ENCODE measurements around the gene FGFR3. TPM values are rescaled to one million over a fixed set of nuclear protein-coding genes. Genes with fewer than 3 reads are reported as not detected.

FGFR3 gene
- total RNA-seq, 1 donor from 2014 or later: 1.0 TPM

DNA sequence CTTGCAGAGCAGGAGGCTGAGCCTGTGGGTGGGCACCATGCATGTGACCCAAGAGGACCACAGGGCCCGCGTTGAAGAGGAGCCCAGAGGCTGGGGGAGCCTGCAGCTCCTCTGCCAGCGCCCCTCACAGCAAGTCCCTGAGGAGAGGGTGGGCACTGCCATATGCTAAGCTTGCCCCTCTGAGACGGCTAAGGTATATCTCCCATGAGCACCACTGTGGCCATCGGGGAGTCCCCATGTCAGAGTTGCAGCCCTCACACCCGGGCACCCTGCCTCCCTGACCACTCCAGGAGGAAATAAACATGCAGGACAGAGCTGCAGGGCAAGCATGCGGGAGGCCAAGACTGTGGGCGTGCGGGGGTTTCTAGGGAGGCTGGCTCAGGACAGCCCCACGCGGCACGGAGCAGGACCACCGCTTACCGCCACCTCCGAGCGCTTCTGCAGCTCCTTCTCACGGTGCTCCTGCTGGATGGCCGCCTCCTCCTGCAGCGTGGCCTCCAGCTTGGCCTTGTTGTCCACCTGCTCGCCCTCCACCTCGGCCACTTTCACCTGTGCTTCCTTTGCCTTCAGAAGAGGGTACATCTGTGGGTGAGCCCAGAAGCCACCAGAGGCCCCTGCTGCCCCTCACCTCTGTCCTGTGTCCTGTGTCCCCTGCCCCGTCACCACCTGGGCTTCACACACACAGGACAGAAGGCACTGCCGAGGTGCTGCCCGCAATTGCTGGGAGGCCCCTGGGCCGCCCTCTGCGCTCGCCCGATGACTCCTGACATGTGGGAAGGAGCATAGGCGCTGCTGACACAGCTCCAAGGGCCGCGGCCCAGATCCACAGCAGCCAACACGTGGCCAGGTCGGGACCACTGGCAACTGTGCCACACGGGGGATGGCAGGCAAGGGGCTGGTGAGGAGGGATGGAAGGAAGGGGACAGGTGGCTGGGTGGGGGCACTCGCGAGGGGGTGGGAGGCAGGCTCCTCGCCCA lies 29.8 kb downstream of the FGFR3 start:
- Mint-ChIP-seq H3K36me3 (ENCODE audit: low read depth, unreplicated experiment) (peaks cover 36% of the 10 kb centered on the region), H3K27me3 (ENCODE audit: unreplicated experiment) (peaks cover 6% of the 10 kb centered on the region), H3K4me1 (ENCODE audit: unreplicated experiment) (peaks cover 4% of the 10 kb centered on the region), H3K9me3 (ENCODE audit: unreplicated experiment) (no peaks in the 10 kb centered on the region), H3K27ac (ENCODE audit: unreplicated experiment) (no peak overlapping the region), H3K4me3 (ENCODE audit: unreplicated experiment) (no peak overlapping the region)
- DNase-seq (ENCODE audit: low spot score): no peak
- TF ChIP-seq, protein P1, sequence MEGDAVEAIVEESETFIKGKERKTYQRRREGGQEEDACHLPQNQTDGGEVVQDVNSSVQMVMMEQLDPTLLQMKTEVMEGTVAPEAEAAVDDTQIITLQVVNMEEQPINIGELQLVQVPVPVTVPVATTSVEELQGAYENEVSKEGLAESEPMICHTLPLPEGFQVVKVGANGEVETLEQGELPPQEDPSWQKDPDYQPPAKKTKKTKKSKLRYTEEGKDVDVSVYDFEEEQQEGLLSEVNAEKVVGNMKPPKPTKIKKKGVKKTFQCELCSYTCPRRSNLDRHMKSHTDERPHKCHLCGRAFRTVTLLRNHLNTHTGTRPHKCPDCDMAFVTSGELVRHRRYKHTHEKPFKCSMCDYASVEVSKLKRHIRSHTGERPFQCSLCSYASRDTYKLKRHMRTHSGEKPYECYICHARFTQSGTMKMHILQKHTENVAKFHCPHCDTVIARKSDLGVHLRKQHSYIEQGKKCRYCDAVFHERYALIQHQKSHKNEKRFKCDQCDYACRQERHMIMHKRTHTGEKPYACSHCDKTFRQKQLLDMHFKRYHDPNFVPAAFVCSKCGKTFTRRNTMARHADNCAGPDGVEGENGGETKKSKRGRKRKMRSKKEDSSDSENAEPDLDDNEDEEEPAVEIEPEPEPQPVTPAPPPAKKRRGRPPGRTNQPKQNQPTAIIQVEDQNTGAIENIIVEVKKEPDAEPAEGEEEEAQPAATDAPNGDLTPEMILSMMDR (IDR thresholded peaks at IDR 0.05; ENCODE audit: unreplicated experiment): no peak

DNA sequence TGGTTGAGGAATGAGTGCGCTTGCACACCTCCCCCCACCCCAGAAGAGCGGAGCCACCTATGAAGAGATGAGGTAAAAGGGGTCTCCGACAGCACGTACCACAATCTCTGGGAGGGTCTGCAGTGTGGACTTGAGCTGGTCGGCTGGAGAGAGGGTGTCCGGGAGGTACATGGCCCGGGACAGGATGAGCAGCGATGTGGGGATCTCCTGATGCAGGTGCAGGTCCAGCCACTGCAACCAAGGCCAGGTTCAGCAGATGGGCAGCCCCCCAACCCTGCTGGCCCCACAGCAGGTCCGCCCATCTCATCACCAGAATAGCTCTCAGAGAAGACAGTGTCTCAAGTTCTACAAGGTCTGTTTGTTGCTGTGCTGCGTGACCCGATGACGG lies 30.4 kb downstream of the FGFR3 start:
- Mint-ChIP-seq H3K27me3 (ENCODE audit: unreplicated experiment) (peaks cover 6% of the 10 kb centered on the region), H3K27ac (ENCODE audit: unreplicated experiment) (no peak overlapping the region), H3K9me3 (ENCODE audit: unreplicated experiment) (no peaks in the 10 kb centered on the region), H3K4me1 (ENCODE audit: unreplicated experiment) (peaks cover 4% of the 10 kb centered on the region), H3K36me3 (ENCODE audit: low read depth, unreplicated experiment) (peaks cover 36% of the 10 kb centered on the region), H3K4me3 (ENCODE audit: unreplicated experiment) (no peak overlapping the region)
- TF ChIP-seq, protein P1 (IDR thresholded peaks at IDR 0.05; ENCODE audit: unreplicated experiment): no peak
- no peak for DNase-seq (ENCODE audit: low spot score)

DNA sequence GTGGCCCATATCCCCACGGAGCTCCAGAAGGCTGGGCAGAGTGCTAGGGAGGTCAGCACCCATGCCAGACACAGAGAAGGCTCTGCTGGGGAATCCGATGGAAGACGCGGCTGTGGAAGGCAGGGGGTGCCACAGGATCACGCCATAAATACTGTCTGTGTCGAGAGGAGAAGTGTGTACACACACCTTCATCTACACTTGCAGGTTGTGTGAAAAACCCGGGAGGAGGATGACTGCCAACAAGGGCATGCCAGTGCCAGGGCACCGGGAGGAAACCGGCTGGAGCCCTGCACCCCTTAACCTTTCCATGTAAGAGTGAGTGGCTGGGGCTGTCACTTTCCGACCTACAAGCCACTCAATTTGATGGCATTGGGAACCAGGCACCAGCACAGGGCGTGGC lies 31.7 kb downstream of the FGFR3 start:
- peaks cover 1% of the 10 kb centered on the region for H3K9me3 Mint-ChIP-seq (ENCODE audit: unreplicated experiment)
- DNase-seq (ENCODE audit: low spot score): no peak
- H3K4me1 Mint-ChIP-seq (ENCODE audit: unreplicated experiment): peaks cover 4% of the 10 kb centered on the region
- TF ChIP-seq, protein P1 (IDR thresholded peaks at IDR 0.05; ENCODE audit: unreplicated experiment): no peak
- H3K27ac Mint-ChIP-seq (ENCODE audit: unreplicated experiment): no peak overlapping the region
- no peak overlapping the region for H3K4me3 Mint-ChIP-seq (ENCODE audit: unreplicated experiment)
- peaks cover 3% of the 10 kb centered on the region for H3K27me3 Mint-ChIP-seq (ENCODE audit: unreplicated experiment)
- H3K36me3 Mint-ChIP-seq (ENCODE audit: low read depth, unreplicated experiment): peaks cover 35% of the 10 kb centered on the region

DNA sequence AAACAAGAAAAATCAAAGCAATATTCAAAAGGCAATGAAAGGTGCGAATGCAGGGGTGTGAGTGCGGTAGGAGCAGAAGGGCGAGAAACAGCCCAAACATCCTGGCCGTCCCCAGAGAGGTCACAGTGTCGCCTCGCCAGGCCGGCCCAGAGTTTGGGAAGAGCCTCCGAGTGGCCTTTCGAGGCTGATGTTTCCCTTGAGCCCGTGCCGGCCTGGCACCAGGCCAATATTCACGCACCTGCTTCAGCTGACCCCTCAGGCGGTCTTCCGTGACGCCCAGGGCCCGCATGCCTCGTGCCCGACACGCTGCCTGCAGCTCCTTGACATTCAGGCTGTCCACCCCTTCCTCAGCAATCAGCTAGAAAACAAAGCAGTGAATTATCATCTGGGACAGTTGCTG lies 32.2 kb downstream of the FGFR3 start:
- Mint-ChIP-seq H3K36me3 (ENCODE audit: low read depth, unreplicated experiment) (peaks cover 34% of the 10 kb centered on the region), H3K9me3 (ENCODE audit: unreplicated experiment) (peaks cover 3% of the 10 kb centered on the region), H3K27me3 (ENCODE audit: unreplicated experiment) (peaks cover 3% of the 10 kb centered on the region), H3K4me1 (ENCODE audit: unreplicated experiment) (peaks cover 4% of the 10 kb centered on the region), H3K27ac (ENCODE audit: unreplicated experiment) (peak overlapping the region; percentile 48), H3K4me3 (ENCODE audit: unreplicated experiment) (no peak overlapping the region)
- TF ChIP-seq, protein P1 (IDR thresholded peaks at IDR 0.05; ENCODE audit: unreplicated experiment): no peak
- DNase-seq (ENCODE audit: low spot score): no peak
